ENCODE measurements around the gene PPP3R2. TPM values are rescaled to one million over a fixed set of nuclear protein-coding genes. Genes with fewer than 3 reads are reported as not detected.
"Not testable (repeated sequence)": the region's sequence is repeated elsewhere in the genome, so short reads cannot be mapped to it uniquely, and the experiment has no call there.

The PPP3R2 gene
- polyA plus RNA-seq, 1 donor from 2014 or later, result not detected

- H3K4me3 Mint-ChIP-seq, result no peak overlapping the region
- peaks cover 4% of the 10 kb centered on the region for H3K36me3 Mint-ChIP-seq
- peaks cover 0 to 4% (median 1%) of the 10 kb centered on the region in 3 donors for H3K4me1 Mint-ChIP-seq
- H3K9me3 Mint-ChIP-seq, result no peaks in the 10 kb centered on the region
- H3K27ac Mint-ChIP-seq, result no peak overlapping the region
- H3K27me3 Mint-ChIP-seq, result no peaks in the 10 kb centered on the region
Measured at GRCh38 chr9:101572316-101572715, 22.5 kb downstream of the PPP3R2 start.

GRCh38 chr9:101571114-101571513 is 23.7 kb downstream of the PPP3R2 start:
- H3K27me3 Mint-ChIP-seq, result no peaks in the 10 kb centered on the region
- H3K27ac Mint-ChIP-seq, result no peak overlapping the region
- H3K36me3 Mint-ChIP-seq, result peaks cover 4% of the 10 kb centered on the region

DNA sequence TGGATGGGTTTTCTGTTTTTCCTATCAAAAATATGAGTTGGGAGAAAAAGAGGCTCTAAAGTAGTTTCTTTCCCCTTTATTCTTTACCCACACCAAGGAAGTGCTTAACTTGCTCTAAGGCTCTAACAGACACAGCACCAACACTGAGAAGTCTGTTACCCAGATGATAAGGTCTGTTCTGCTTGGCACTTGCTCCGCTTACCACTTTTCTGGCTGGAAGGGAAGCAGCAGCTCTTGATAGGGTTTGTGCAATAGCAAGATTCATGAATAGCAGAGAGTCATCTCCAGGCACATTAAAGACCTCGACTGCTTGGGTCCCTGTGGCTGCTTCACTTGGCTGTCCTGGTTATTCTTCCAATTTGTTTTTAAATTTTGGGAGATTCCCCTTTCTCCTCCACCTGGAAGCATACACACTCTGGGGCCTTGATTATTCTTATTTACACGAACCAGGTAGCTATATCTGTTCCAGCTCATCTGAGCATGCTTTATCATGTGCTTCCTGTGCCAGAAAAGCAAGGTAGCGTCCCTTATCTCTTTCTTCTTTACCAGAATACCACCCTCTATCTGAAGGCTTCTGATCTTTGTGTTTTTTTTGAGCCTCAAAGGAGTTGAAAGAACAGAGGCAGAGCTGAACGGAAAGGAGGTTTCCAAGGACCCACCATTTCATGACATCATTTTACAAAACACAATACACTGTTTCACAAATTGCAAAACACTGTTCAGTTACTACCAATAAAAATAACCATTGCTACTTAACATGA is 24.8 kb downstream of the PPP3R2 start:
- H3K27me3 Mint-ChIP-seq, result no peaks in the 10 kb centered on the region
- H3K4me1 Mint-ChIP-seq, result peaks cover 0 to 1% (median 0%) of the 10 kb centered on the region in 3 donors
- no peak overlapping the region for H3K27ac Mint-ChIP-seq
- H3K4me3 Mint-ChIP-seq, result no peak overlapping the region
- no peaks in the 10 kb centered on the region for H3K9me3 Mint-ChIP-seq
- H3K36me3 Mint-ChIP-seq, result peaks cover 4% of the 10 kb centered on the region

More at GRCh38 chr9:101571114-101571513, 23.7 kb downstream of the PPP3R2 start:
- H3K4me3 Mint-ChIP-seq, result no peak overlapping the region
- peaks cover 0 to 1% (median 0%) of the 10 kb centered on the region in 3 donors for H3K4me1 Mint-ChIP-seq
- no peaks in the 10 kb centered on the region for H3K9me3 Mint-ChIP-seq

DNA sequence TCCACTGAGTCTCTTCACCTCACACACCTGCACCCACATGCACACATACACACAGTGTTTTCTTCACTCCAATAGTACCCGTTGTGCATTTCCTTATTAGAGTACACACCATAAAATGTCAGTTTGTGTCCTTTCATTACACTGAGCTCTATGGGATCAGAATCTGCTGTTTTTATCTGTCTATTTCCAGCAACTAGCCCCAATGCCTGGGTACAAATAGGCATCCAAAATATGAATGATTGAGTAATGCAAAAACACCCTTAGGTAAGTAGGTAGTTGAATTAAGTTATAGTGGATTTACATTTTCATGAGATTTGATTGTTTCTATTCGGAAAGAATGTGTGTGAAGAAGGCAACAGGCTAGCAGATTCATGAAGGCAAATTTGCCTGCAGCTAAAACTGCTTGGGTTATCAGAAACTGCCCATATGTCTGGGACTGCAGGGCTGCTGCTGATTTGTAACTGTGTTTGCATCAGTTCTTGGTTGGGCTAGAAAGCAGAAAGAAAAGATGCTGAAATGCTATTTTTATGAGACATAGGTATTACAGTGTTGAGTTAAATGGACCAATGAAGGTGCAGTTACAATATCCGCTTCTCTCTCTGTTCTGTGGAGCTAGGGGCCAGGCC is 26.9 kb downstream of the PPP3R2 start:
- Mint-ChIP-seq H3K27ac (no peak overlapping the region), H3K27me3 (no peaks in the 10 kb centered on the region), H3K36me3 (peaks cover 9% of the 10 kb centered on the region), H3K4me3 (no peak overlapping the region), H3K4me1 (peaks cover 0 to 1% (median 0%) of the 10 kb centered on the region in 3 donors), H3K9me3 (no peaks in the 10 kb centered on the region)

- Mint-ChIP-seq H3K27me3 (no peaks in the 10 kb centered on the region), H3K4me1 (peaks cover 0 to 1% (median 0%) of the 10 kb centered on the region in 3 donors), H3K27ac (no peak overlapping the region), H3K4me3 (no peak overlapping the region), H3K36me3 (peaks cover 9% of the 10 kb centered on the region), H3K9me3 (no peaks in the 10 kb centered on the region)
Measured at GRCh38 chr9:101566904-101567724, 27.7 kb downstream of the PPP3R2 start.

DNA sequence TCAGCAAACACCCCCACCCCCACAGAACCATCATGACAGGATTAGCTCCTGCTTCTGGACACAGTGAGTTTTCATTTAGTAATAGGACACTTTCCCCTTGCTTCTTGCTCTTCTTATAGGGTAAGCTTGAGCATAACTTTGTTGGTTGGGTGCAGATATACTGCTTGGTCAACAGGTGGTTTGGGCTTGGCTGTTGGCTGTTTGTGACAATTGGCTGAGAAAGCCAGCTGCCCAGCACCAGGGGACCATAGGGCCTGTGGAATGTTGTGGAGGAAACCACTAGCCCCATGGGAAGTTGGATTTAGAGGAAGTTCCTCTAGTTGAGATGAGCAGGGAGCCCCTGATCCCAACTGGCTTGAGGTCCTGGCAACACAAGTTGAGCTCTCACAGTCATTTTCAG is 30.5 kb downstream of the PPP3R2 start:
- Mint-ChIP-seq H3K9me3 (no peaks in the 10 kb centered on the region), H3K4me1 (peaks cover 0 to 5% (median 3%) of the 10 kb centered on the region in 3 donors), H3K36me3 (peaks cover 20% of the 10 kb centered on the region), H3K27me3 (no peaks in the 10 kb centered on the region), H3K4me3 (no peak overlapping the region), H3K27ac (no peak overlapping the region)

DNA sequence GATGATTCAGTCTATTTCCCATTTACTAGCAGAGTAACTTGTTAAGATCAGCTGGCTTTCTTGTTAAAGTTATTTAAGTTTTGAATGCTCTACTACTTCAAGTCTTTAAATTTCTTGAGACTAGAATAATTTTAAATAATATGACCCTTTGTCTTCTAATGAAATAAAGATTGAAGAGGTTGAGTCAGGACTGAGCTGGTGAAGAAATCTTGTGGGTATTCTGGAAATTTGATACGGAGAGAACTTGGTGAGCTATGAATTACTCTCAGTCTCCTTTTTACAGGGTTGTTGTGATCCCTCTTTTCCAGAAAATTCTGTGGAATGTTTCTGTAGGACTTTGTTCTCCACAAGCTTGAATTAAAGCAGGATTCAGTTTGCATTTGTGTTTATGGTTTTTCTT is 31.8 kb downstream of the PPP3R2 start:
- H3K27ac Mint-ChIP-seq, result no peak overlapping the region
- no peaks in the 10 kb centered on the region for H3K27me3 Mint-ChIP-seq
- peaks cover 0 to 5% (median 3%) of the 10 kb centered on the region in 3 donors for H3K4me1 Mint-ChIP-seq
- H3K9me3 Mint-ChIP-seq, result peaks cover 0 to 2% (median 0%) of the 10 kb centered on the region in 3 donors
- H3K36me3 Mint-ChIP-seq, result peaks cover 27% of the 10 kb centered on the region
- no peak overlapping the region for H3K4me3 Mint-ChIP-seq

DNA sequence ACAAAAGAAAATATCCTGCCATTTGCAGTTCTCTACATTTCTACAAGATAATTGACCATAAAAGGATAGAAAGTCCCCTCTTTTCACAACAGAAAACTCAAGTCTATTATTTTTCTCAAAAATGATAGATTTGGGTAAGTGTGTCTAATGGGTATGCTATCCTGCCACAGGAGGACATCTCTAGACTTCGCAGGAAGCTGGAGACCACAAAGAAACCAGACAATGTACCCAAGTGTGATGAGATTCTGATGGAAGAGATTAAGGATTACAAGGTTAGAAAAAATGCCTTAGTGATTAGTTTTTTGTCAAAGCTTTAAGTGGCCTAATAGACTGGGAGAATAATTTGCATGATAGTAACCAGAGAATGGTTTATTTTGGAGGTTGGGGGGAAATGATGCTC is 33.0 kb downstream of the PPP3R2 start:
- peaks cover 0 to 5% (median 3%) of the 10 kb centered on the region in 3 donors for H3K4me1 Mint-ChIP-seq
- H3K9me3 Mint-ChIP-seq, result peaks cover 0 to 3% (median 0%) of the 10 kb centered on the region in 3 donors
- H3K36me3 Mint-ChIP-seq, result peaks cover 35% of the 10 kb centered on the region
- no peak overlapping the region for H3K27ac Mint-ChIP-seq
- H3K4me3 Mint-ChIP-seq, result no peak overlapping the region
- no peaks in the 10 kb centered on the region for H3K27me3 Mint-ChIP-seq

DNA sequence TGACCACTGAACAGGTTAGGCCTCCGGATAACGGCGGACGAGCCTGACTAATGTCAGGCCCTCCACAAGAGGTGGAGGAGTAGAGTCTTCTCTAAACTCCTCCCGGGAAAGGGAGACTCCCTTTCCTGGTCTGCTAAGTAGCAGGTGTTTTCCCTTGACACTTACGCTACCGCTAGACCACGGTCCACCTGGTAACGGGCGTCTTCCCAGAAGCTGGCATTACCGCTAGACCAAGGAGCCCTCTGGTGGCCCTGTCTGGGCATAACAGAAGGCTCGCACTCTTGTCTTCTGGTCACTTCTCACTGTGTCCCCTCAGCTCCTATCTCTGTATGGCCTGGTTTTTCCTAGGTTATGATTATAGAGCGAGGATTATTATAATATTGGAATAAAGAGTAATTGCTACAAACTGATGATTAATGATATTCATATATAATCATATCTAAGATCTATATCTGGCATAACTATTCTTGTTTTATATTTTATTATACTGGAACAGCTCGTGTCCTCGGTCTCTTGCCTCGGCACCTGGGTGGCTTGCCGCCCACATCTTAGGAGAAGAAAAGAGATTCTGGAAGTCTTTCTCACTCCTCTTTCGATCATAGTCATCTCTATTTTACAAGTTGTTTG is 45.2 kb downstream of the PPP3R2 start:
- H3K4me3 Mint-ChIP-seq, H3K9me3 Mint-ChIP-seq, H3K27me3 Mint-ChIP-seq, H3K27ac Mint-ChIP-seq, H3K4me1 Mint-ChIP-seq: not testable (repeated sequence)
- H3K36me3 Mint-ChIP-seq, result peaks cover 16% of the 10 kb centered on the region

GRCh38 chr9:101543098-101543735 is 51.6 kb downstream of the PPP3R2 start:
- Mint-ChIP-seq H3K27me3 (no peaks in the 10 kb centered on the region), H3K4me1 (no peaks in the 10 kb centered on the region), H3K36me3 (peaks cover 9% of the 10 kb centered on the region), H3K4me3 (no peak overlapping the region), H3K27ac (no peak overlapping the region), H3K9me3 (no peaks in the 10 kb centered on the region)

Other genes with a start within 250 kb of the PPP3R2 start
- not detected for gene BAAT, start 210.0 kb downstream of the PPP3R2 start, polyA plus RNA-seq
- gene MRPL50, start 196.4 kb downstream of the PPP3R2 start, polyA plus RNA-seq, result 14.4 TPM
- 3.8 TPM for gene ZNF189, start 196.1 kb downstream of the PPP3R2 start, polyA plus RNA-seq
- gene ALDOB, start 159.2 kb downstream of the PPP3R2 start, polyA plus RNA-seq, result 0.31 TPM
- 43.6 TPM for gene RNF20, start 61.1 kb downstream of the PPP3R2 start, polyA plus RNA-seq
- gene GRIN3A, start 143.7 kb upstream of the PPP3R2 start, polyA plus RNA-seq, result not detected